GM23248 (cell line): ENCODE measurements around the gene GPC1.

Experiments used
- EZH2 ChIP-seq: fragments of 200-600 bp; sonication (generic); IDR thresholded peaks from 2 replicates; pipeline ENCODE4 v1.6.1; 2018; ENCODE audit warnings: antibody characterized with exemption, mild to moderate bottlenecking; ENCODE audit not compliant: insufficient read depth, poor library complexity, severe bottlenecking
- EZH2phosphoT487 ChIP-seq: fragments of 200-600 bp; sonication (generic); IDR thresholded peaks from 2 replicates; pipeline ENCODE4 v1.6.1; 2018; ENCODE audit warnings: antibody characterized with exemption, moderate library complexity, mild to moderate bottlenecking, low read depth; ENCODE audit not compliant: insufficient read depth

DNA sequence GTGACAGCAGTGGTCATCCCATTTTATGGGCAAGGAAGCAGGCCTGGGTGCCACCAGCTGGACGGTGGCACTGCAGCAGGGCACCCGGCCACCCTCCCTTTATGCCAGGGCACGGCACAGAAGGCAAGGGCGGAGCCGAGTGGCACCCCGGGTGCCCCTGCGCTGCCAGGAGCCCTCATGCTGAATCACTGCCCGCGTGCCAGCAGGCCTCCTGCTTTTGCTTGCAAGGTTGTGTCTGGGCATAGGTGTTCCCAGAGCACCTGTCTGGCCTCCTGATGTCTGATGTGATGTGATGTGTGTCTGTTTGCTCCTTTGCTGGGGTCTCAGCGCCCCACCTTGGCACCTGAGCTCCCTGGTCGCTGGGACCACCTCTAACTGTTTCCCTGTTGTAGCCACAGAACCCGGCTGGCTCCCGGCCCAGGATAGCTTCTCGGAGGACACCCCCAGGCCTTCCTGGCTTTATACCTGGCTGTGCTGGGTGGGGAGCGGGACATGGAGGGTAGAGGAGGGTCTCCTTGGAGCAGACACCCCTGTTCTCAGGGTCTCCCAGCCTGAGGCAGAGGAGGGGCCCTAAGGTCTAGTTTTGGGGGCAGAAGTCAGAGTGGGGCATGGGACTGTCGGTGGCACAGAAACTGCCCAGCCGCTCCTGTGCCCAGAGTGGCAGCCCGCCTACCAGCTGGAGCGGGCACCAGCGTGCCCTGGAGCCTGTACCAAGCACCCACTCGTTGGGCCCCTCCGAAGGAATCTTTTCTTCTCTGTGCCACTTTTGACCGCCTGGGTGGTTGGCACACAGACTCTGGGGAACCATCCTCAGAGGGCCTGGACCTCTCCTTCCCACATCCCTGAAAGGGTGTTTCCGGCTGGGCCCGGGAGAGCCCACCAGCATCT is 3.6 kb downstream of the GPC1 start:
- TF ChIP-seq EZH2, result no peak
- TF ChIP-seq EZH2phosphoT487, result no peak
